OCI-LY1 (cell line): ENCODE measurements around the gene DHPS.

ENCODE experiments used
- H2AFZ ChIP-seq: fragments of 200-600 bp; sonication (generic), shearing (Covaris generic); 2 replicates; pipeline ENCODE4 v1.6.0; 2014; ENCODE audit warnings: antibody characterized with exemption, mild to moderate bottlenecking, low read length
- H3F3A ChIP-seq: fragments of 200-600 bp; sonication (generic), shearing (Covaris generic); 2 replicates; pipeline ENCODE4 v1.6.0; 2014; ENCODE audit warnings: mild to moderate bottlenecking, antibody characterized with exemption, low read length, moderate library complexity; ENCODE audit not compliant: insufficient read depth
- H3K27ac ChIP-seq: fragments of 200-600 bp; sonication (generic); 2 replicates; pipeline ENCODE4 v1.5.1; 2014; ENCODE audit warnings: low read length, mixed run types, mild to moderate bottlenecking, low read depth; ENCODE audit not compliant: poor library complexity, severe bottlenecking
- H3K27me3 ChIP-seq: fragments of 200-600 bp; sonication (generic); 2 replicates; pipeline ENCODE4 v1.6.0; 2014; ENCODE audit warnings: antibody characterized with exemption, mild to moderate bottlenecking, low read length, moderate library complexity; ENCODE audit not compliant: insufficient read depth
- H3K36me3 ChIP-seq: fragments of 200-600 bp; sonication (generic); 2 replicates; pipeline ENCODE4 v1.6.1; 2014; ENCODE audit warnings: mild to moderate bottlenecking, antibody characterized with exemption, low read length, moderate library complexity, mixed read lengths; ENCODE audit not compliant: insufficient read depth
- H3K4me1 ChIP-seq: fragments of 200-600 bp; sonication (generic); 2 replicates; pipeline ENCODE4 v1.5.1; 2014; ENCODE audit warnings: mild to moderate bottlenecking, low read length, moderate library complexity; ENCODE audit not compliant: insufficient read depth, severe bottlenecking
- H3K4me2 ChIP-seq: fragments of 200-600 bp; sonication (generic), shearing (Covaris generic); 2 replicates; pipeline ENCODE4 v1.6.1; 2014; ENCODE audit warnings: low read length
- H3K4me3 ChIP-seq: fragments of 200-600 bp; sonication (generic); 2 replicates; pipeline ENCODE4 v1.5.1; 2014; ENCODE audit warnings: low read length, low read depth, mild to moderate bottlenecking, mixed read lengths; ENCODE audit not compliant: poor library complexity, severe bottlenecking
- H3K79me2 ChIP-seq: fragments of 200-600 bp; shearing (Covaris generic); 2 replicates; pipeline ENCODE4 v1.6.1; 2016; ENCODE audit warnings: mixed run types, low read length, mixed read lengths; ENCODE audit not compliant: insufficient read depth
- H3K9ac ChIP-seq: fragments of 200-600 bp; sonication (generic), shearing (Covaris generic); 2 replicates; pipeline ENCODE4 v1.6.1; 2014; ENCODE audit warnings: mild to moderate bottlenecking, low read length, mixed read lengths
- H3K9me2 ChIP-seq: fragments of 200-600 bp; sonication (generic), shearing (Covaris generic); 2 replicates; pipeline ENCODE4 v1.6.1; 2014; ENCODE audit warnings: low read depth, mild to moderate bottlenecking, low read length, mixed read lengths
- H3K9me3 ChIP-seq: fragments of 200-600 bp; shearing (Covaris generic); 2 replicates; pipeline ENCODE4 v1.6.1; 2014; ENCODE audit warnings: low read length, mixed read lengths
- H4K20me1 ChIP-seq: fragments of 200-600 bp; sonication (generic), shearing (Covaris generic); 2 replicates; pipeline ENCODE4 v1.6.0; 2016; ENCODE audit warnings: mild to moderate bottlenecking, low read length; ENCODE audit not compliant: insufficient read depth
- CTCF ChIP-seq: fragments of 200-600 bp; sonication (generic), shearing (Covaris generic); IDR thresholded peaks from 2 replicates; pipeline ENCODE4 v1.5.1; 2017; ENCODE audit warnings: mild to moderate bottlenecking, antibody characterized with exemption, low read length, moderate library complexity, mixed read lengths
- EZH2 ChIP-seq: fragments of 200-600 bp; sonication (generic), shearing (Covaris generic); IDR thresholded peaks from 2 replicates; pipeline ENCODE4 v1.8.0; 2017; ENCODE audit warnings: borderline replicate concordance, mixed run types, mild to moderate bottlenecking, antibody characterized with exemption, low read length, moderate library complexity, mixed read lengths

The DHPS gene

GRCh38 chr19:12660980-12661379 lies 20.7 kb downstream of the DHPS start:
- no peaks in the 10 kb centered on the region for H4K20me1 ChIP-seq
- H3K4me3 ChIP-seq, result no peak overlapping the region
- H3K9me3 ChIP-seq, result no peaks in the 10 kb centered on the region
- no peaks in the 10 kb centered on the region for H3K79me2 ChIP-seq
- peaks cover 77% of the 10 kb centered on the region for H3K36me3 ChIP-seq
- no peaks in the 10 kb centered on the region for H3K9me2 ChIP-seq
- H3K4me2 ChIP-seq, result no peak overlapping the region
- TF ChIP-seq EZH2, result no peak
- TF ChIP-seq CTCF, result no peak
- H3F3A ChIP-seq, result no peaks in the 10 kb centered on the region
- no peaks in the 10 kb centered on the region for H3K27me3 ChIP-seq
- H3K9ac ChIP-seq, result no peak overlapping the region
- no peak overlapping the region for H2AFZ ChIP-seq
- no peak overlapping the region for H3K27ac ChIP-seq
- H3K4me1 ChIP-seq, result peaks cover 14% of the 10 kb centered on the region

- no peaks in the 10 kb centered on the region for H3K9me2 ChIP-seq
- no peak overlapping the region for H3K4me3 ChIP-seq
- no peaks in the 10 kb centered on the region for H3F3A ChIP-seq
- H3K27ac ChIP-seq, result no peak overlapping the region
- no peaks in the 10 kb centered on the region for H4K20me1 ChIP-seq
- H3K27me3 ChIP-seq, result no peaks in the 10 kb centered on the region
- no peak overlapping the region for H3K4me2 ChIP-seq
- no peaks in the 10 kb centered on the region for H3K4me1 ChIP-seq
- no peaks in the 10 kb centered on the region for H3K79me2 ChIP-seq
- no peak overlapping the region for H3K9ac ChIP-seq
- no peak for TF ChIP-seq CTCF
- TF ChIP-seq EZH2, result no peak
- H3K36me3 ChIP-seq, result peaks cover 75% of the 10 kb centered on the region
- no peak overlapping the region for H2AFZ ChIP-seq
- no peaks in the 10 kb centered on the region for H3K9me3 ChIP-seq
These were observed 23.7 kb downstream of the DHPS start for GRCh38 chr19:12657966-12658365.

GRCh38 chr19:12656899-12657571 lies 24.6 kb downstream of the DHPS start:
- H4K20me1 ChIP-seq, result no peaks in the 10 kb centered on the region
- TF ChIP-seq CTCF (no peak), EZH2 (no peak)
- H3K79me2 ChIP-seq, result no peaks in the 10 kb centered on the region
- H3K27ac ChIP-seq, result no peak overlapping the region
- H3K36me3 ChIP-seq, result peaks cover 72% of the 10 kb centered on the region
- H3K9me2 ChIP-seq, result no peaks in the 10 kb centered on the region
- no peaks in the 10 kb centered on the region for H3K9me3 ChIP-seq
- H3K27me3 ChIP-seq, result no peaks in the 10 kb centered on the region
- no peak overlapping the region for H3K4me3 ChIP-seq
- H3K9ac ChIP-seq, result no peak overlapping the region
- no peak overlapping the region for H2AFZ ChIP-seq
- no peaks in the 10 kb centered on the region for H3F3A ChIP-seq
- H3K4me2 ChIP-seq, result no peak overlapping the region
- H3K4me1 ChIP-seq, result no peaks in the 10 kb centered on the region
